NK-92 (cell line): ENCODE data around the gene SLC35C1.
"Not testable (repeated sequence)": the region's sequence is repeated elsewhere in the genome, so short reads cannot be mapped to it uniquely, and the experiment has no call there.

Experiments
- DNase-seq: peaks from one replicate; lab custom pipeline; 2025; ENCODE audit not compliant: unreplicated experiment; lab: John Stamatoyannopoulos, UW

Gene SLC35C1

DNA sequence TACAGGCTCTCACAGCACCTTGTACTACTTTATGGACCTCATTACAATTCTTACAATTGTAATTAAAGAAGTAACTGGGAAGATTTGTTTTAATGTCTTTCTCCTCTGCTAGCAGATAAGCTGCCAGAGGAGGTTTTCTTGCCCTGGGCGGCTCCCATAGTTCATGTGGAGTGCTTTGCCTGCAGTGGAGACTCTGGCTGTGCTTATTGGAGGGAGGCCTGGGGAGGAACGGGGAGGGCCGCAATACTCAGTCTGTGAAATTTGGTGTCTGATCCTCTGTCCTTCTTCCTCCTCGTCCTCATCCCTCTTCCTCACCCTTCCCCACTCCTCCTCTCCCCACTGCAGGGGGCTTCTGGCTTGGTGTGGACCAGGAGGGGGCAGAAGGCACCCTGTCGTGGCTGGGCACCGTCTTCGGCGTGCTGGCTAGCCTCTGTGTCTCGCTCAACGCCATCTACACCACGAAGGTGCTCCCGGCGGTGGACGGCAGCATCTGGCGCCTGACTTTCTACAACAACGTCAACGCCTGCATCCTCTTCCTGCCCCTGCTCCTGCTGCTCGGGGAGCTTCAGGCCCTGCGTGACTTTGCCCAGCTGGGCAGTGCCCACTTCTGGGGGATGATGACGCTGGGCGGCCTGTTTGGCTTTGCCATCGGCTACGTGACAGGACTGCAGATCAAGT lies 5.6 kb downstream of the SLC35C1 start:
- DNase-seq = no peak

DNA sequence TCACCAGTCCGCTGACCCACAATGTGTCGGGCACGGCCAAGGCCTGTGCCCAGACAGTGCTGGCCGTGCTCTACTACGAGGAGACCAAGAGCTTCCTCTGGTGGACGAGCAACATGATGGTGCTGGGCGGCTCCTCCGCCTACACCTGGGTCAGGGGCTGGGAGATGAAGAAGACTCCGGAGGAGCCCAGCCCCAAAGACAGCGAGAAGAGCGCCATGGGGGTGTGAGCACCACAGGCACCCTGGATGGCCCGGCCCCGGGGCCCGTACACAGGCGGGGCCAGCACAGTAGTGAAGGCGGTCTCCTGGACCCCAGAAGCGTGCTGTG lies 6.1 kb downstream of the SLC35C1 start:
- DNase-seq = no peak

DNA sequence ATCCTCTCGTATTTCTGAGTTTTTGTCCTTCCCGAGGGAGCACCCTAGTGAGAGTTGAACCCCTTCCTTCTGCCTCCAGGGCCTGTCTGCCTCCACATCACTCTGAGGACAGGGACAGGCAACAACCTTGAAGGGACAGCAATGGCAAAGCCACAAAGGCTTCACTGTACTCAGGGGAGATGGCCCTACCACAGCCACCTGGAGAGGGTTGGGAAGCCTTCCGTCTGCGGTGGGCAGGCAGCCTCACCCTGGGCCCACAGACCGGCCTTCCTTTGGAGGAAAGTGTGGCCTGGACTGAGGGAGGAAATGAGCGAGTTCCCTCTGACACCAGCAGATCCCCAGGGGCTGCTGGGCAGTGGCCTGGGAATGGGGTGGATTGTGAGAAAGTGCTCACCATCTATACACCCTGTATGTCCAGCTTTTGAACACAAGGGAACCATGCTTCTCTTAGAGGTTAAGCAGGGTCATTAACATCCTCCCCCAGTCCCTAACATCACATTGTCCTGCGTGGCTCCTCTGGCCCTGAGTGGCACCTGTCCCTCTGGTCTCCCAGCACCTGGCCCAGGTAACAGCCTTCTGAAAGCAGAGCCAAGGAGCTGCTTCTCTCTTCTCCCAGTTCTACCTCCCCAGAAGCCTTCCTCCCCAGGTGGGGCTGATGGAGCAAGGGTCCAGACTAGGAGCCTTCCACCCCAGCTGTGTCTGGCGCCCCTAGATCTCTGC lies 6.8 kb downstream of the SLC35C1 start:
- DNase-seq = no peak

DNA sequence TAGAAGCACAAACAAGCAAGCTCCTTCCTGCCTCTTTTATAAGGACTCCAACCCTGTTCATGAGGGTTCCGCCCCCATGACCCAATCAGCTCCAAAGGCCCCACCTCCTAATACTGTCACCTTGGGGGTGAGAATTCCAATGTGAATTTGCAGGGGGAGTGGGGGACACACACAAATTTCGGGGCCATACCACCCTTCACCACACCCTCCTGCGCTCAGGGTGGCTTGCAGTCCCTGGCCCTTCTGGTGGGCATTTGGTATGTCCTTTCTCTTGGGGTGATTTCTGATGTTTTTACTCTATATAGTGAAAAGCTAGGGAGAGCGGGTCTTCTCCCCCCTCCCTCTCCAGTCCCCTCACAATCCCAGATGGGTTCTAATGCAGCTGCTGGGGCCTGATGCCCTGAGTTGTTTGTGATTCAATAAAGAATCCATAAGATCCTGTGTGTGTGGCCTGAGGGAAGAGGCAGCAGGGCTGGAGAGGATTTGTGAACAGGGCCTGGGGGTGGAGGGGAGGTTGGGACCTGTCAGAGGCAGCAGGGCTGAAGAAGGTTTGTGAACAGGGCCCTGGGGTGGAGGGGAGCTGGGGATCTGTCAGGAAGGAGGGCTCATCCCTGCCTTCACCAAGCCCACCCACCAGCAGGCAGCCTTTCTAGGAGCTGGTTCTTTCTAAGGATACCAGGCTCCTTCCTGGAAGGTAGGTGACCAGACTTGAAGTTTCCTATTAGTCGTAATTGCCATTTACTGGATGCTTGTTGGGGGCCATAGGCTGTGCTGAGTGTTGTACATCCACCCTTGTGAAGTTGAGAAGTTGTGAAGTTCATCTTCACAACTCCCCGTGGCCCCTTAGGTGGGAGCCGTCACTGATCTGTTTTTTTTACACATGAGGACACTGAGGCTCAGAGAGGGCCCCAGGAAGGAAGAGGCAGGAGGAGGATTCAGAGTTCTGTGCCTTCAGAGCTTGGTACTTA lies 7.9 kb downstream of the SLC35C1 start:
- DNase-seq = no peak

DNA sequence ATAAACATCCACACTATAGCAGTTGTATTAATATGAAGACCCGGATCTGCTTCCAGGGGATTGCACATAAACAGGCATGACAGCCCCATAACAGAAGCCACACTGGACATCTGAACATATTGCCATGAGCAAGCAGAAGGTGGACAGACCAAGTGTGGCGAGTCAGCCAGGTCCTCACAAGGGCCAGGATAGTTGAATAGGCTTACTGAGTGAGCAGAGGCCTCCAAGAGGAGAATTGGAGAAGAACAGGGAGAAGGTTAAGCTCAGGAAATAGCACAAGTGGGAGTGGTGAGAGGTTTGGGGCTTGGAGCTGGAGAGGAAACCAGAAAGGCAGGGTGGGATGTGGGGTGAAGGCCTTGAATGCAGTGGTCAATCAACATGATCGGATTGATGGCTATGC lies 10.8 kb downstream of the SLC35C1 start:
- no peak for DNase-seq

DNA sequence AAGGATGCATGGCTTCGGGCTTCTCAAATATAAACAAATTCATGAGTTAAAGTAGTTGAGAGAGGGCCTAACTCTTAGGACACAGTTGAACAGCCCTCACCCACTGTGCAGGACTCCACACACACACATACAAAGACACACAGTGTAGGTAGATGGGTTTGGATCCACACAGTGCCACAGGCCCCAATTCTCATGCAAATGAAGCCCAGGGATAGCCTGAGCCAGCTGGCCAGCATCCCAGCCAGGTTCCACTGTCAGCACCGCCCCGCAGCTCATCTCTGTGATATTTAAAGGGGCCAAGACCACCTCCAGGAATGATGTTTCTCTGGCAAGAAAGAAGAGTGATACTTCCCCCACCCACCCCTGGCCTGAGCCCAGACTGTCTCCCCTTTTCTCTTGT lies 11.7 kb downstream of the SLC35C1 start:
- DNase-seq = no peak

DNA sequence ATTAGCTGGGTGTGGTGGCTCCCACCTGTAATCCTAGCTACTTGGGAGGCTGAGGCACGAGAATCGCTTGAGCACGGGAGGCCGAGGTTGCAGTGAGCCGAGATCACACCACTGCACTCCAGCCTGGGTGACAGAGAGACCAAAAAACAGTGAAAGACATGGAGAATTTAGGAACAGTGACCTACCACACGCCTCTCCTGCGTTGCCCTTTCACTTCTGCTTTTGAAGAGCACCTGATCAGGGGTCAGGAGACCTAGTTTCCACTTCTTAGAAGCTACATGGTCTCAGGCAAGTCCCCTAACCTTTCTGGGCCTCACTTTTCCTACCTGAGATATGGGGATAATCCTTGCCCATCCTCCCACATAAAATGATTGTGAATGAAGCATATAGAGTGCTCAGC lies 12.2 kb downstream of the SLC35C1 start:
- no peak for DNase-seq

DNA sequence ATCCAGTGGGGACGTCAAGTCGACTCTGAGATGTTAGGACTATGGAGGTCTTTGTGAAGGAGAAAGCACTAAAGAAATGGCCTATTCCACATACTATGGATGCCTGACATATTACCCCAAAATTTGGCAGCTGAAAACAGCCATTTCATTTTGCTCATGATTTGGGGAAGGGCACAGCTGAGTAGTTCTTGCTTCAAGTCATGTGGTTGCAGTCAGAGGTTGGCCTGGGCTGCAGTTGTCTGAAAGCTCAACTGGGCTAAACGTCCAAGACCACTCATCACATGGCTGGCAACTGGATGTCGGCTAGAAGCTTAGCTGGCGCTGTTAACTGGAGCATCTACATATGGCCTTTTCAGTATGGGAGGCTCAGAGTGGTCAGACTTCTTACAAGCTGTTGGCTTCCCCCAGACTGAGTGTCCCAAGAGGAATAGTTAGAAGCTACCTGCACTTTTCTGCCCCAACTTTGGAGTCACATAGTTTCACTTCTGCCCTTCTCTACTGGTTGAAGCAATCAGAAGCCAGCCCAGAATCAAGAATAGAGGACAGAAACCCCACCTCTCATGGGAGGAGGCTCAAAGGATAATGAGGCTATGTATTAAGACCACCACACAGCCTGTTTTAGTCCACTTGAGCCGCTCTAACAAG lies 14.1 kb downstream of the SLC35C1 start:
- no peak for DNase-seq

DNA sequence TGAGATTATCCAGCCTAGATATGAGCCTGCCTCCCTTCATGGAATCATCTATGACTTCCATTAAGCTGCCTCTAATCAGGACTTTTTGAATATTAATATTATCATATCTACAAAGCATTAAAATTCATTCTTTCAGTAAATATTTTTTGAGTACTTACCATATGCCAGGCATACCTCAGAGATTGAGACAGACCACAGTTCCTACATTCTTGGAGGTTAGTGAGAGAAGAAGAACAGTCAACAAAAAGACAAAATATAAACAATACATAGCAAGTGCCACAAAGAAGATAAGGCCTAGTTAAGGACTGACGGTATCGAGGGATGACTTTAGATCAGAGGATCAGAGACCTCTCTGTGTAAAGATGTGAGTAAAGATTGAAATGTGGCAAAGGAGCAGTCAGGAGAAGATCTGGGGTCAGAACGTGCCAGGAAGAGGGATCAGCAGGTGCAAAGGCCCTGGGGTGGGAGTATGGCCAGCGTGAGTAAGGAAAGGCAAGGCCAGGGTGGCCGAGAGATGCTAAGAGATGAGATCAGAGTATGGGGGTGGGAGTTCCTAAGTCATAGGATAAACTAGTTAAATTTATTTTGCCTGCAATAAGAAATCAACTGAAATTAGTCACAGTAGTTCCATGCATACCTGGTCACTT lies 15.4 kb downstream of the SLC35C1 start:
- DNase-seq = no peak

DNA sequence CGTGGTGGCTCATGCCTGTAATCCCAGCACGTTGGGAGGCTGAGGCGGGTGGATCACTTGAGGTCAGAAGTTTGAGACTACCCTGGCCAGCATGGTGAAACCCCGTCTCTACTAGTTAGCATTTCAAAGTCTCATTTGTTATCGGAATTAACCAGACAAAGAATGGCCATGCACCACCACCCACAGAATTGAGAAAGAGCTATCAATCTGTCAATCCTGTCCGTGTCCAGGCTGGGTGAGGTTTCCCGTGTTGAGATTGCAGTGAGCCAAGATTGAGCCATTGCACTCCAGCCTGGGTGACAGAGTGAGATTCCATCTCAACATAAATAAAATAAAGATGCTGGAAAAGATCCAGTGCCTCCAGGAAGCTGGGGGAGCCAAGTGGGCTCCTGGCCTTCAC lies 21.5 kb downstream of the SLC35C1 start:
- not testable (repeated sequence) for DNase-seq

DNA sequence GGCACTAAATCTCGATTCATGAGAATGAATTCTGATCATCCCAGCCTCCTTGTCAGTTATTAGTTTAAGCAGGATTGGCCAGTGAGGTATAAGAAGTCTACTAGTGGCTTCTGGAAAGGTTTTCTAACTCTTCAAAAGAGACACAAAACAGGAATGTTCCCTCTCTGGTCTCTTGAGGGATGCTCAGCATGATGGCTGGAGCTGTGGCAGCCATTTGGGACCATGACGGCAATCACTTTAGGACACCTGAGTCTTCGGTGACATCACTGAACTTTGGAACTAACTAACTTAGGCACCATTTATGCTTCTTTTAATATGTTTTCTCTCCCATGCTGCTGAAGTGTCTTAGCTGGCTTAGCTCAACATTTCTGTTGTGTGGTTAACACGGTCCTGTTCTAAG lies 22.2 kb downstream of the SLC35C1 start:
- no peak for DNase-seq

DNA sequence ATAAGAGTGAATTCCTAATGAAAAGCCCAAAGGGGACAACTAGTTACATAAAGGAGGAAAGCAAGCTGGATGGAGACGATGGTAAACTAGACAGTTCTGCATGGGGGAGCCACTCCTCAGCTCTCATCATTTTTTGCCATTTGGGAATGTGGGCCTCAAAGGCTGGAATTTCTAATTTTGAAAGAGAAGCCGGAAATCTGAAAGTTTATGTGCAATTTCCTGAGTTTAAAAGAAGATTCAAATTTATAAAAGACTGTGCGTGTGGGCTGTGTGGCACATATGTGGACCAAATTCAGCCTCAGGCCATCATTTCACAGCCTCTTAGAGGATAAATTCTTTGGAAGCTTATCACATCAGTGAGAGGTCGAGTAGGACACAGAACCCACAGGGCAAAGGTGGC lies 24.0 kb downstream of the SLC35C1 start:
- DNase-seq = no peak

DNA sequence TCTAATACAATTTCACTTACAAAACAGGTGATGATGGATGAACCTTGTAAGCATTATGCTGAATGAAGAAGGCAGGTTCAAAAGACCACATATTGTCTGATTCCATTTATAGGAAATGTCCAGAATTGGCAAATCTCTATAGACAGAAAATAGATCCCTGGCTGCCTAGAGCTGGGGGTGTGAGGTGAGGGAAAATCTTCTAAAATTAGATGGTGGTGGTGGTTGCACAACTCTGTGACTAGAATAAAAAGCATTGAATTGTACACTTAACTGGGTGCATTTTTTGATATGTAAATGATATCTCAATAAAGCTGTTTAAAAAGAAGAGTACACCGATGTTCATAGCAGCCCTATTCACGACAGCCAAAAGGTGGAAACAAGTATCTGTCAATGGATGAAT lies 25.6 kb downstream of the SLC35C1 start:
- no peak for DNase-seq

DNA sequence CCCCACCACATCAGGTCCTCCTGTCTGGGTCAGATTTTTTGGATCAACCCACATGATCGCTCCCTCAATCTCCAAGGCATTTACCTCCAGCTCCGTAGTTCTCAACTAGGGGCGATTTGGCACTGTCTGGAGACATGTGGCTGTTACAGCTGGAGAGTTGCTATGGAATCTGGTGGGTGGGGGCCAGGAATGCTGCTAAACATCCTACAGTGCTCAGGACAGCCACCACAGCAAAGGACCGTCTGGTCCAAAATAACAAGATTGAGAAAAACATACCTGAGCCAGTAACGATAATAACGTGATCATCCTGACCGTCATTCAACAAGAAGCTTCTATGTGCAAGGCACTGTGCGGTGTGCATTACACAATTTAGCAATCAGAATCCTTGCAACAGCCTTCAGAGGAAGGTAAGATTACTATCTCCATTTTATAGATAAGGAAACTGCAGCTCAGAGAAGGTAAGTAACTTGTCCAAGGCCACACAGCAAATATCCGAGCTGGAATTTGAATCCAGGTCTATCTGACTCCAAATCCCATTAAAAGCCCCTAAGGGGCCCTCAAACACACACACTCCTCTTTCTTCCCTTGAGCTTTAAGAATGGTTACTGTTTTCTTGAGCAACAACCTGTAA lies 28.0 kb downstream of the SLC35C1 start:
- DNase-seq = no peak

DNA sequence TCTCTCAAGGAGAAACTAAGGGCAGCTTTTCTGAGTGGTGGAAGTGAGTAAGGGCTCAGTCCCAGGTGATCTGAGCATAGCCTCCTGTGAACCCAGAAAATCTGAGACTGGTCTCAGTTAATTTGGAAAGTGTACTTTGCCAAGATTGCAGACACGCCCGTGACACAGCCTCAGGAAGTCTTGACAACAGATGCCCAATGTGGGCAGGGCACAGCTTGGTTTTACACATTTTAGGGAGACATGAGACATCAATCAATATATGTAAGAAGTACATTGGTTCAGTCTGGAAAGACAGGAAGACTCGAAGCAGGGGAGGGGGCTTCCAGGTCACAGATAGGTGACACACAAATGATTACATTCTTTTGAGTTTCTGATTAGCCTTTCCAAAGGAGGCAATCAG lies 28.8 kb downstream of the SLC35C1 start:
- DNase-seq = no peak

DNA sequence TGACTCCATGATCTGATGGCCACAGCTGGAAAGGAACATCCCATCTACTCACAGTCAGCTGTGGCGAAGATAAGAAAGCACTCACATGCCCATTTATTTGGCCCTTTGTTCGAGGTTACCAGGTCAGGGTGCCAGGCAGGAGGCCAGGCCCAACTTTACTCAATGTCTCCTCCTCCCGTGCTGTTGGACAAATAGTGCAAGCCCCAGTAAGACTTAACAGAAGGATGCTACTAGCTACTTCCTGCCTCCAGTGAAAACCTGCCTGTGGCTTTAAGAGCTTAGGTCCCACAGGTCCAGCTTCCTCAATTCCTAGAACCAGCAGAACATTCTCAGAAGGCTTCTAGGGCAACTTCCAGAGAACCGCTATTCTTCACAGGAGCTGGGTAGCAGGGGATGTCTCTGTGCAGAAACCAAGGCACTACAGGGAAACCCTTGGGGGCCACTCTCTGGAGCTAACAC lies 29.4 kb downstream of the SLC35C1 start:
- no peak for DNase-seq

DNA sequence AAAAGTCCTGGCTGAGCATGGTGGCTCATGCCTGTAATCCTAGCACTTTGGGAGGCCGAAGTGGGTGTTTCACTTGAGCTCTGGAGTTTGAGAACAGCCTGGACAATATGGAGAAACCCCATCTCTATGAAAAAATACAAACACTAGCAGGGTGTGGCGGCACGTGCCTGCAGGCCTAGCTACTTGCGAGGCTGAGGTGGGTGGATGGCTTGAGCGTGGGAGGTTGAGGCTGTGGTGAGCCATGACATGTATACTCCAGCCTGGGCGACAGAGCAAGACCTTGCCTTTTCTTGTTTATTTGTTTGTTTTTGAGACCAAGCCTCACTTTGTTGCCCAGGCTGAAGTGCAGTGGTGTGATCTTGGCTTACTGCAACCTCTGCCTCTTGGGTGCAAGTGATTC lies 34.3 kb downstream of the SLC35C1 start:
- DNase-seq = no peak

DNA sequence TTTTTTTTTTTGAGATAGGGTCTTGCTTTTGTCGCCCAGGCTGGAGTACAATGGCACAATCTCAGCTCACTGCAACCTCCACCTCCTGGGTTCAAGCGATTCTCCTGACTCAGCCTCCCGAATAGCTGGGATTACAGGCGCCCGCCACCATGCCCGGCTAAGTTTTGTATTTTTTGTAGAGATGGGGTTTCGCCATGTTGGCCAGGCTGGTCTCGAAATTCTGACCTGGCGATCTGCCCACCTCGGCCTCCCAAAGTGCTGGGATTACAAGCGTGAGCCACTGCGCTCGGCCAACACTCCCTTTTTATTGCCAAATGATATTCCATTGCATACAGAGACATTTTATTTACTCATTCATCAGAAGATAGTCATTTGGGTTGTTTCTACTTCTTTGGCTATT lies 35.3 kb downstream of the SLC35C1 start:
- DNase-seq = not testable (repeated sequence)

DNA sequence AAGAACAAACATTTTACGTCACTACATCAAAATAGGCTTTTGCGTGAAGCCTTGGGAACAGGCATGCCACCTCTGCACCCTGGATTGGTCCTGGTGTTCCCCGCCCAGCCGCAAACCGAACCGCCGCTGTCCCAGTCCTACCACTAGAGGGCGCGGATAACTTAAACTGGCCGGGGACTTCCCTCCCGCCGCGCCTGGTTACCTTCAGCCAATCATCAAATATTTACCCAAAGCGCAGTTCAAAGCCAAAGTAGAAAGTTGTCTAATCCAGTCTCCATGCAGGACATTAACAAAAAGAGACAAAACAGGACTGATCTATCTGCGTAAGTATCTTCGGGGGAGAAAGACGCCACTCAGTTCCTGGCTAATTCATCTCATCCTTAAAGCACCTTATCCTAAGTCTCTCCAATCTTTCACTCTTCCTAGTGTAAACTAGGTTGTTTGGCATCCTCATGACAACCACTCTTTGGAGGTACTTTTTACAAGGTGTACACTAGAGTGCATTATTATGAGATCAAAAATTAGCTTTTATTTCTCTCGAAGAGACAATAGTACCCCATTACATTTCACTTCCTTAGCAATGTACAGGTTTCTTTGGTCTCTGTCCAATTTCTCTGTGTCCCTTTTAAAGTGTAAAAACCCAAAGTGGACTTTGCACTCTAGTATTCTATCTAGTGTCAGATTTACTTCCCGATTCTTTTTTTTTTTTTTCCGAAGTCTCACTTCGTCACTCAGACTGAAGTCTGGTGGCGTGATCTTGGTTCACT lies 38.4 kb downstream of the SLC35C1 start:
- DNase-seq = peak; percentile 65
